GM18519 (cell line): ENCODE results near the gene GDA.
"Not testable (repeated sequence)": the region's sequence is repeated elsewhere in the genome, so short reads cannot be mapped to it uniquely, and the experiment has no call there.

Experiments
- ATAC-seq: cut with Tn5 transposase; IDR thresholded peaks from one replicate; pipeline ENCODE4 v1.9.1; 2021; ENCODE audit warnings: mild to moderate bottlenecking, moderate library complexity; ENCODE audit not compliant: unreplicated experiment, low FRiP score

Gene GDA

GRCh38 chr9:72203205-72203803 is 54.1 kb downstream of the GDA start:
- ATAC-seq = peak; percentile 50

DNA sequence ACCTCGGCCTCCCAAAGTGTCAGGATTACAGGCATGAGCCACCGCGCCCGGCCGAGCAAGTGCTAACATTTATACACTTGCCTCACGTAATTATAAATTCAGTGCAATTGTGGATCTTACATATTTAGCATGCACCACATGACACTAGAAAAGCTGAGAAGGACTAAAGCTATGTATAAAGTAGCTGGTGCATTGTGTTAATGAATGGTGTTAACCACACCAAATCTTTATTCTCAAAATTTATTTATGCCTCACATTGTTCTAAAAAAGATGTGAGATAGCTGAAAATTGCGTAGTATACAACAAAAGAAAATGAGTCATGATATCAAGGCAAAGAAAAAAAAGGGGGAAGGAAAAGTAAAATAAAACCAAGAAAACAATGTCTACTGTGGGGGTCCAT is 54.8 kb downstream of the GDA start:
- no peak for ATAC-seq

- ATAC-seq = peak; percentile 48
These were observed 56.3 kb downstream of the GDA start for GRCh38 chr9:72205513-72205912.

- no peak for ATAC-seq
These were observed 58.0 kb downstream of the GDA start for GRCh38 chr9:72207278-72207677.

- ATAC-seq = no peak
These were observed 61.3 kb downstream of the GDA start for GRCh38 chr9:72210522-72210921.

- no peak for ATAC-seq
These were observed 61.8 kb downstream of the GDA start for GRCh38 chr9:72211047-72211446.

- ATAC-seq = no peak
These were observed 64.7 kb downstream of the GDA start for GRCh38 chr9:72213906-72214305.

- ATAC-seq = no peak
These were observed 68.1 kb downstream of the GDA start for GRCh38 chr9:72217306-72217842.

DNA sequence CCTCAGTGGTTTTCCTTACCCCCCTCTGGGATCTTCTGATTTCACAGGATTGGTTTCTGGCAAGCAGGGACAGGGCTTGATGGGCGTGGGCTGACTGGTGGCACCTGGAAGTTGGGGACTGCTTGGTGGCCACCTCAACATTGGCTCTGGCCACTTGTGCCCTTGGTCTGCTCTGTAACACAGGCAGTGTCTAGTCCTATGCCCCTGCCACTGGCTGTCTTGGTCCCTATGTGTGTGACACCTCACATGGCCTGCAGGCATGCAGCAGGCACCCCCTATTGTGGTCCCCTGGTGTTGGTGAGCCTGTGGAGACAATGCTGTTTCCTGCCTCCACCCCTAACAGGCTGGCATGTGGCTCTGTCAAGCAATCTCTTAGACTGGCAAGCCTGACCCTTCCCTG is 71.3 kb downstream of the GDA start:
- no peak for ATAC-seq

GRCh38 chr9:72226146-72226812 is 77.0 kb downstream of the GDA start:
- ATAC-seq = no peak

DNA sequence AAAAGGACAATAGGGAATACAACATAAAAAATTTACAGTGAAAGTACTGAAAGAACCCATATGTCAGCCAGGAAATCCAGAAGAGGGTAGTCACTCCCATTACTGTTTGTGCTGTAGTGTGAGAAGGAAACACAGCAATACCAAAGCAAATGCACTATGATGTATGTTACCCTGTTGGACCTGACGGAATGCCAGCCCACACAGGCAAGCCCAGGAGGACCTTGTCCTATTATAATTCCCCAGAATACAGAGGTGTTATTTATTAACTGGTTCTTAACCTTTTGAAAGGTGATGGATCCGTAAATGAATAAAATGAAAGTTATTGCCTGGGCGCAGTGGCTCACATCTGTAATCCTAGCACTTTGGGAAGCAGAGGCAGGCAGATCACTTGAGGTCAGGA is 79.0 kb downstream of the GDA start:
- ATAC-seq = no peak

- ATAC-seq = no peak
These were observed 83.5 kb downstream of the GDA start for GRCh38 chr9:72232778-72233177.

GRCh38 chr9:72247549-72247948 is 98.3 kb downstream of the GDA start:
- ATAC-seq = no peak

GRCh38 chr9:72251589-72251988 is 102.3 kb downstream of the GDA start:
- ATAC-seq = no peak

- no peak for ATAC-seq
These were observed 105.8 kb downstream of the GDA start for GRCh38 chr9:72254901-72255545.

GRCh38 chr9:72255569-72255968 is 106.3 kb downstream of the GDA start:
- no peak for ATAC-seq

DNA sequence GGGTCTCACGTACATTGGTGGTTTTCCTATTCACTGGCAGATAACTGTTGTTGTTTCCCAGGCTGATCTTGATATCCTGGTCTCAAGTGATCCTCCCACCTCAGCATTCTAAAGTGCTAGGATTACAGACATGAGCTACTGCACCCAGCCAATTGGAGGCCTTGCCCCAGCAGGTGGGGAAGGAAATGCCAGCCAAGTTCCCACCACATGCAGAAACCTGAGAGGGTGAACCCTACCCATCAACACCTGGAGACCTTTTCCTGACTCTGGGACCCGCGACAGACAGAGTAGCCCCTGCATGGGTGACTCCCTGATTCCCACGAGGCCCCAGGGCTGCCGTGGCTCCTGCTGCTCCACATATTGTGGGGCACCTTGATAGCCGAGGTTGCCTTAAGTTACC is 107.7 kb downstream of the GDA start:
- ATAC-seq = no peak

- ATAC-seq = no peak
These were observed 108.6 kb downstream of the GDA start for GRCh38 chr9:72257814-72258213.

- no peak for ATAC-seq
These were observed 112.8 kb downstream of the GDA start for GRCh38 chr9:72262063-72262462.

DNA sequence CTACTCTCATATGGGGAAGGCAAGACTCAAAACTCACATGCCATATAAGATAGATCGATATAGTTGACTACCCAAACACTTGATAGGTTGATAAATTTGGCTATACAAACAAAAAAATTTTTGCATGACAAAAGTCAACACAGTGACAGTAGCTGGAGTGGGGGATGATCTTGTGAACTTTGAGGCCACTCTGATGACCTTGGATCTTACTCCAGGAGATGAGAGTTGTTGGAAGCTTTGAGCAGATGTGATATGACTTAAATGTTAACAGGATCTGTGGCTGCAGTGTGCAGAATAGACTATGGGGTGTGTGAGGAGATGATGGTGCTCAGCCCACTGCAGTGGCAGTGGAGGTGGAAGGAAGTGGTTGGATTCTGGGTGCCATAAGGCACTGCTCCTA is 114.3 kb downstream of the GDA start:
- no peak for ATAC-seq

DNA sequence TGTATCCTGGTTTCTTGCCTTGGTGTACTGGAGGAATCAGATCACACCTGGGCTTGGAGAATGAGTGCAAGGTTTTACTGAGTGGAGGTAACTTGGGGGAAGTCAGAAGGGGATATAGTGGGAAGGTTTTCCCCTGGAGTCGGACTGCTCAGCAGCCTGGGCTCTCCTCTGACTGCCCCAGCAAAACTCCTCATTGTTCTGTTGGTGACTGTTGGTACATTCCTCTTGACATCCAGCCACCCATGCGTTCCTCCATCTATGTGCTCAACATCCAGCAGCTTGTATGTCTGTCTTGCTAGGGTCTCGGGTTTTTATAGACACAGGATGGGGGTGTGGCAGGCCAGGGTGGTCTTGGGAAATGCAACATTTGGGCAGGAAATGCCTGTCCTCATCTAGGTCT is 119.7 kb downstream of the GDA start:
- ATAC-seq = no peak

- not testable (repeated sequence) for ATAC-seq
These were observed 121.1 kb downstream of the GDA start for GRCh38 chr9:72270359-72270758.
